K562 (cell line): ENCODE data around the gene APOO. TPM values are rescaled to one million over a fixed set of nuclear protein-coding genes. Genes with fewer than 3 reads are reported as not detected.
A peak's percentile ranks its signal among the peaks of the same experiment; 100 is the strongest.

ENCODE experiments used
- ATAC-seq: fragments of 200-7000 bp; cut with Tn5 transposase; 3 replicates; pipeline ENCODE4 v1.9.1; 2020; ENCODE audit warnings: moderate library complexity
- BruUV-seq: library from RNA; stranded (reverse); fragments of 400-500 nt; replicated peaks from 2 replicates; lab custom pipeline; 2021; lab: Mats Ljungman, UMichigan
- CTCF ChIA-PET: fragments of 300-600 bp; formaldehyde crosslinking; extraction: SDS; loops from one replicate; lab custom pipeline; 2021; ENCODE audit warnings: low intra/inter-chr PET ratio; lab: Yijun Ruan, JAX
- POLR2A ChIA-PET: fragments of 300-600, 350-650 bp; sonication (Branson Sonifier 250); formaldehyde crosslinking; extraction: SDS; loops from one replicate; lab custom pipeline; 2021; ENCODE audit warnings: antibody characterized with exemption, inconsistent platforms; lab: Yijun Ruan, JAX
- DNase-seq, 4 experiments: peaks; one replicate each; pipeline versions ENCODE4 v3.0.0 to v3.0.0-alpha.2; 2011 to 2018; ENCODE audit warnings: low spot score in 3 of 4, mixed read lengths in 3 of 4; ENCODE audit errors: extremely low read depth in 1 of 4
- FAIRE-seq: peaks from 2 replicates; lab custom pipeline; 2011; peaks lifted over from hg19 to GRCh38; lab: Jason Lieb, UNC
- H2AFZ ChIP-seq: 2 replicates; pipeline ENCODE4 v1.6.0; 2011; ENCODE audit warnings: low read depth, low read length, control low read depth, inconsistent platforms
- H3K27ac ChIP-seq: fragments of 200-600 bp; 3 replicates; pipeline ENCODE4 v1.8.0; 2011; ENCODE audit warnings: low read depth, mild to moderate bottlenecking, control low read depth, inconsistent platforms, low read length, moderate library complexity, mixed read lengths; ENCODE audit errors: extremely low read depth
- H3K27me3 ChIP-seq, 2 experiments: fragments of 300-600 bp in 1 of 2; 2 replicates in 1 of 2; 3 replicates in 1 of 2; pipeline versions ENCODE4 v1.6.0 to v1.8.0; 2011; ENCODE audit warnings: inconsistent platforms in 2 of 2, low read length in 2 of 2, mild to moderate bottlenecking in 1 of 2, mixed read lengths in 1 of 2, moderate library complexity in 1 of 2; ENCODE audit not compliant: control insufficient read depth in 2 of 2, insufficient read depth in 2 of 2
- H3K36me3 ChIP-seq: fragments of 300-600 bp; 3 replicates; pipeline ENCODE4 v1.8.0; 2011; ENCODE audit warnings: mild to moderate bottlenecking, low read length, inconsistent platforms; ENCODE audit not compliant: control insufficient read depth, insufficient read depth
- H3K4me1 ChIP-seq, 2 experiments: fragments of 200-600 bp in 1 of 2; replicated peaks in 1 of 2; 2 replicates in 1 of 2; 3 replicates in 1 of 2; pipeline versions ENCODE4 v1.5.1 to v1.8.0; 2011; ENCODE audit warnings: inconsistent platforms in 2 of 2, low read length in 2 of 2, mild to moderate bottlenecking in 1 of 2, mixed read lengths in 1 of 2, moderate library complexity in 1 of 2; ENCODE audit not compliant: control insufficient read depth in 2 of 2, insufficient read depth in 2 of 2
- H3K4me2 ChIP-seq: 2 replicates; pipeline ENCODE4 v1.6.1; 2011; ENCODE audit warnings: low read length, control low read depth, inconsistent platforms, mixed read lengths; ENCODE audit not compliant: insufficient read depth
- H3K4me3 ChIP-seq: fragments of 200-600 bp; sonication (generic), shearing (Covaris generic); 2 replicates; pipeline ENCODE4 v1.5.1; 2016; ENCODE audit warnings: control low read depth, inconsistent platforms
- H3K79me2 ChIP-seq: fragments of 200-600 bp; 3 replicates; pipeline ENCODE4 v1.8.0; 2011; ENCODE audit warnings: low read length, inconsistent platforms; ENCODE audit not compliant: control insufficient read depth, insufficient read depth
- H3K9ac ChIP-seq, 2 experiments: 2 replicates each; pipeline versions ENCODE4 v1.6.0 to v1.6.1; 2011; ENCODE audit warnings: low read depth in 2 of 2, low read length in 2 of 2, control low read depth in 1 of 2, inconsistent platforms in 1 of 2, mild to moderate bottlenecking in 1 of 2, mixed read lengths in 1 of 2; ENCODE audit not compliant: insufficient read depth in 1 of 2
- H3K9me1 ChIP-seq: one replicate; pipeline ENCODE4 v1.6.0; 2011; ENCODE audit warnings: inconsistent platforms, mild to moderate bottlenecking, low read length, moderate library complexity; ENCODE audit not compliant: control insufficient read depth, insufficient read depth
- H3K9me3 ChIP-seq: replicated peaks from 2 replicates; pipeline ENCODE4 v1.5.1; 2011; ENCODE audit warnings: low read depth, low read length, inconsistent platforms; ENCODE audit not compliant: control insufficient read depth, insufficient read depth
- H4K20me1 ChIP-seq: replicated peaks from 2 replicates; pipeline ENCODE4 v1.6.1; 2011; ENCODE audit warnings: low read length, inconsistent platforms, mixed read lengths; ENCODE audit not compliant: control insufficient read depth, insufficient read depth
- CEBPB ChIP-seq: fragments of 450-650 bp; IDR thresholded peaks from 2 replicates; pipeline ENCODE4 v1.6.1; 2016; ENCODE audit warnings: missing genetic modification characterization, missing compliant biosample characterization
- CEBPG ChIP-seq, 3 experiments: fragments of 200-800 bp in 1 of 3; sonication (Bioruptor generic) in 1 of 3; sonication (generic) in 1 of 3; formaldehyde crosslinking in 1 of 3; IDR thresholded peaks in 2 of 3; conservative IDR thresholded peaks in 1 of 3; 2 replicates each; pipeline versions ENCODE4 v1.6.1 to v1.8.0; 2016 to 2022; ENCODE audit warnings: missing compliant biosample characterization in 2 of 3, missing genetic modification characterization in 2 of 3, mild to moderate bottlenecking in 1 of 3, missing genetic modification reagents in 1 of 3
- KDM2B ChIP-seq: fragments of 250-450 bp; sonication (Bioruptor Pico); IDR thresholded peaks from 2 replicates; pipeline ENCODE4 v1.8.0; 2021; ENCODE audit warnings: mild to moderate bottlenecking, moderate library complexity
- NFATC3 ChIP-seq: fragments of 450-650 bp; IDR thresholded peaks from 2 replicates; pipeline ENCODE4 v1.6.1; 2017; ENCODE audit warnings: mild to moderate bottlenecking
- POLR2B ChIP-seq: fragments of 450-650 bp; IDR thresholded peaks from 2 replicates; pipeline ENCODE4 v1.6.1; 2018; ENCODE audit warnings: low read depth; ENCODE audit not compliant: partially characterized antibody
- SRSF3 ChIP-seq: fragments of 200-400 bp; formaldehyde crosslinking; IDR thresholded peaks from 2 replicates; pipeline ENCODE4 v1.6.1; 2016; ENCODE audit warnings: mild to moderate bottlenecking, low read length, moderate library complexity; ENCODE audit not compliant: insufficient read depth
- WGBS: fragments of 100-300 bp; shearing (Covaris generic); methylation state at CpG from one replicate; pipeline ENCODE4 v1.1.6; 2016; ENCODE audit warnings: low coverage, mixed read lengths; ENCODE audit not compliant: insufficient coverage; ENCODE audit errors: missing lambda C conversion rate; 5-methylcytosine and 5-hydroxymethylcytosine counted together
- in situ Hi-C: fragments of 300-500 bp; cut with MboI; formaldehyde crosslinking; loops from 4 replicates; pipeline ENCODE4 v1.15.0; 2018; ENCODE audit warnings: inconsistent platforms, mixed read lengths
- intact Hi-C: fragments of 100-400 bp; cut with micrococcal nuclease; formaldehyde crosslinking; loops from 2 replicates; pipeline ENCODE4 v1.14.2; 2022
- polyA plus RNA-seq, 8 experiments: library from polyadenylated mRNA; depleted of rRNA in 4 of 8; stranded (reverse) in 5 of 8; unstranded in 3 of 8; fragments of >200 nt; fragmentation: Nextera tagmentation in 2 of 8; fragmentation: Illumina TruSeq in 1 of 8; extraction: Ambion mirVana in 2 of 8; extraction: Trizol in 1 of 8; gene quantifications; 2 replicates each; pipeline versions ENCODE4 v1.2.1 to v1.2.3, GENCODE V29; 2011 to 2014; ENCODE audit warnings: inconsistent platforms in 1 of 8, missing spikeins in 1 of 8
- total RNA-seq, 7 experiments: library from RNA; depleted of rRNA in 6 of 7; stranded (reverse); fragments of >200 nt in 6 of 7; fragmentation: Illumina TruSeq in 2 of 7; extraction: Trizol in 2 of 7; gene quantifications; 2 replicates each; pipeline versions ENCODE4 v1.2.1 to v1.2.3, GENCODE V29; 2011 to 2021; ENCODE audit warnings: low replicate concordance in 1 of 7
- TF ChIP-seq, protein P1 (sequence below): fragments of 450-650 bp; IDR thresholded peaks from 2 replicates; pipeline ENCODE4 v1.6.1; 2016; ENCODE audit warnings: missing biosample characterization, missing genetic modification characterization
- TF ChIP-seq, protein P2 (sequence below), 2 experiments: fragments of 450-650 bp in 1 of 2; sonication (generic) in 1 of 2; formaldehyde crosslinking in 1 of 2; IDR thresholded peaks in 1 of 2; conservative IDR thresholded peaks in 1 of 2; 2 replicates each; pipeline versions ENCODE4 v1.6.1 to v1.8.1; 2016 to 2023; ENCODE audit warnings: mild to moderate bottlenecking in 2 of 2, moderate library complexity in 2 of 2, inconsistent platforms in 1 of 2, missing genetic modification reagents in 1 of 2

APOO gene
- total and polyA plus RNA-seq, 9 of the 15 experiments (the other 6 are each of a cell fraction or from before 2014, with no cell fraction given), result 37.3 to 76.4 (median 60.8) TPM

DNA sequence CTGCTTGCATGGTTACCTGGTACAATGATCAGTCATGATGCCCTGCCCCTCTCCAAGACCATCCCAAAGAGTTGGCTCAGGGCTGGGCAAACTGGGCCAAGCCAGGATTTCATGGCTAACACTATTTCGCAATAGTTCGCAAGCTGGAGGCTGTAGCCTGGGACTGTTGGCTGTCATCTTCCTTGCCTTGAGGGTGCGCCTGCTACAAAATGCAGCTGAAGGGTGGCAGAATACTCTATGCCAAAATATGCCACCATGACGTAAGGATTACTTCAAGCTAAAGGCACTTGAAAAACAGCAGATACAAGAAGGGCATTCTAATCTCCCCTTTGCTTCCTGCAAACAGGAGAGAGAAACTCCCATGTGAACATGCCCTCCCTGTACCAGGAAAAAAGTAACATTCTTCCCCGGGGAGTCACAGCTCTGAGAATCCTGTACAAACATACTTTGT, 103.8 kb downstream of the APOO start:
- intact Hi-C loops (no loop called here), in situ Hi-C loops (no loop called here)
- ATAC-seq (no peak), FAIRE-seq (no peak), DNase-seq (no peak)
- no peaks in the 10 kb centered on the region for H4K20me1 ChIP-seq
- POLR2A ChIA-PET, result no interaction called here
- H3K4me2 ChIP-seq, result no peak overlapping the region
- CTCF ChIA-PET, result no interaction called here
- H3K4me3 ChIP-seq, result no peak overlapping the region
- BruUV-seq, result no TSS peak
- no peaks in the 10 kb centered on the region for H3K27me3 ChIP-seq
- peaks cover 4 to 5% of the 10 kb centered on the region in 2 experiments; a peak in 4 of 5 replicates for H3K4me1 ChIP-seq
- no peaks in the 10 kb centered on the region for H3K36me3 ChIP-seq
- H3K9me1 ChIP-seq, result no peaks in the 10 kb centered on the region
- peak; percentile 92 for TF ChIP-seq CEBPG (CRISPR knock-in tag; IDR thresholded peaks at IDR 0.05)
- TF ChIP-seq CEBPG (tag; conservative IDR thresholded peaks at IDR 0.05 in 1 of 2, IDR thresholded peaks at IDR 0.05 in 1 of 2), result peak; percentile 94 to 99
- TF ChIP-seq CEBPB, result peak; percentile 98
- no peak for TF ChIP-seq NFATC3
- TF ChIP-seq, protein P1, sequence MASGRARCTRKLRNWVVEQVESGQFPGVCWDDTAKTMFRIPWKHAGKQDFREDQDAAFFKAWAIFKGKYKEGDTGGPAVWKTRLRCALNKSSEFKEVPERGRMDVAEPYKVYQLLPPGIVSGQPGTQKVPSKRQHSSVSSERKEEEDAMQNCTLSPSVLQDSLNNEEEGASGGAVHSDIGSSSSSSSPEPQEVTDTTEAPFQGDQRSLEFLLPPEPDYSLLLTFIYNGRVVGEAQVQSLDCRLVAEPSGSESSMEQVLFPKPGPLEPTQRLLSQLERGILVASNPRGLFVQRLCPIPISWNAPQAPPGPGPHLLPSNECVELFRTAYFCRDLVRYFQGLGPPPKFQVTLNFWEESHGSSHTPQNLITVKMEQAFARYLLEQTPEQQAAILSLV (tag), result peak; percentile 75; the same call in 1 of the 2 replicates
- no peak for TF ChIP-seq KDM2B (CRISPR knock-in tag)
- no peak for TF ChIP-seq SRSF3
- TF ChIP-seq POLR2B, result no peak
- TF ChIP-seq, protein P2, sequence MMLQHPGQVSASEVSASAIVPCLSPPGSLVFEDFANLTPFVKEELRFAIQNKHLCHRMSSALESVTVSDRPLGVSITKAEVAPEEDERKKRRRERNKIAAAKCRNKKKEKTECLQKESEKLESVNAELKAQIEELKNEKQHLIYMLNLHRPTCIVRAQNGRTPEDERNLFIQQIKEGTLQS (IDR thresholded peaks at IDR 0.05), result 0 out of 2 replicates have a peak, but pooled peaks have one; percentile 9
- TF ChIP-seq, protein P2 (CRISPR knock-in tag; conservative IDR thresholded peaks at IDR 0.05), result no peak
- peak overlapping the region; percentile 66 for H2AFZ ChIP-seq
- 71% methylated on average over 5 of the region's 5 CpGs for WGBS
- H3K27ac ChIP-seq, result no peak overlapping the region
- H3K79me2 ChIP-seq, result no peaks in the 10 kb centered on the region
- H3K9me3 ChIP-seq, result no peaks in the 10 kb centered on the region
- H3K9ac ChIP-seq, result peak overlapping the region in 1 of 2 experiments; percentile 35; a peak in 1 of 4 replicates
